GM21360 (cell line): Measurements from ENCODE around the gene GATB.
"Not testable (repeated sequence)": the region's sequence is repeated elsewhere in the genome, so short reads cannot be mapped to it uniquely, and the experiment has no call there.

Source experiments
- ATAC-seq: cut with Tn5 transposase; IDR thresholded peaks from one replicate; pipeline ENCODE4 v1.9.1; 2021; ENCODE audit warnings: mild to moderate bottlenecking, moderate library complexity; ENCODE audit not compliant: unreplicated experiment

The GATB gene

GRCh38 chr4:151736852-151737251 lies 24.0 kb downstream of the GATB start:
- ATAC-seq: not testable (repeated sequence)

DNA sequence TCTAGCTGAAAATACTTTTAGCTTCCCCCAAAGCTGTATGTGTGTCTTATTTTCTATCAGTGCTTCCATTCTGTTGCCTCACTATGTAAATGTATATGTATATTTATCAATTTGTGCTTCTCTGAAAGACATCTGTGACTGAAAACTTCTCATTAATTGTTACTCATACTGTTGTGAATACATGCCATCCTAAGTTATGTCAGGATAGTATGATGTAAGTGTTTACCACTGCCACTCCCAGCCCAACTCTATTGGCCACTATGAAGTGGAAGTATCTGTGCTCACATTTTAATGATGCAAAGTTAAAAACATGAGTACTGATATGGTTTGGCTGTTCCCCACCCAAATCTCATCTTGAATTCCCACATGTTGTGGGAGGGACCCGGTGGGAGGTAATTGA lies 24.4 kb downstream of the GATB start:
- no peak for ATAC-seq

DNA sequence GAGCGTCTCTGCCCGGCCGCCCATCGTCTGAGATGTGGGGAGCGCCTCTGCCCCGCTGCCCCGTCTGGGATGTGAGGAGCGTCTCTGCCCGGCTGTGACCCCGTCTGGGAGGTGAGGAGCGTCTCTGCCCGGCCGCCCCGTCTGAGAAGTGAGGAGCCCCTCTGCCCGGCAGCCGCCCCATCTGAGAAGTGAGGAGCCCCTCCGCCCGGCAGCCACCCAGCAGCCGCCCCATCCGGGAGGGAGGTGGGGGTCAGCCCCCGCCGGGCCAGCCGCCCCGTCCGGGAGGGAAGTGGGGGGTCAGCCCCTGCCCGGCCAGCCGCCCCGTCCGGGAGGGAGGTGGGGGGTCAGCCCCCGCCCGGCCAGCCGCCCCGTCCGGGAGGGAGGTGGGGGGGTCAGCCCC lies 29.1 kb downstream of the GATB start:
- not testable (repeated sequence) for ATAC-seq

GRCh38 chr4:151729731-151730559 lies 30.9 kb downstream of the GATB start:
- ATAC-seq: no peak

DNA sequence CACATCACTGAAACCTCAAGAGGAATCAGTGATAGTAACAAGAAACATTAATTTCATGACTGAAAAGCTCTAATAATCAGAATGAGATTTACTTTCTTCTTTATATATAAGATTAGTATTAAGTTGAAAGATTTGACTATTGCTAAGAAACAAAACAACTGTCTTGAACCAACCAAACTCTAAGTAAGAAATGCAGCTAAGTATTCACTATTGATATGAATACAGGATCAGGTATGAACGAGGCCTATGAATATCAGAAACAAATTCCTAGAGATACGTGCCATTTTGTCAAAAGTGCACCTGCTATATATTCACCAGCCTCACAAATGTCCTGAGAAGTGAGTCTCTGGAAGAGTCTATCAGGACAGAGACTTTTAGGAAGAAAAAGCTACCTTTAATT lies 32.1 kb downstream of the GATB start:
- ATAC-seq: no peak

DNA sequence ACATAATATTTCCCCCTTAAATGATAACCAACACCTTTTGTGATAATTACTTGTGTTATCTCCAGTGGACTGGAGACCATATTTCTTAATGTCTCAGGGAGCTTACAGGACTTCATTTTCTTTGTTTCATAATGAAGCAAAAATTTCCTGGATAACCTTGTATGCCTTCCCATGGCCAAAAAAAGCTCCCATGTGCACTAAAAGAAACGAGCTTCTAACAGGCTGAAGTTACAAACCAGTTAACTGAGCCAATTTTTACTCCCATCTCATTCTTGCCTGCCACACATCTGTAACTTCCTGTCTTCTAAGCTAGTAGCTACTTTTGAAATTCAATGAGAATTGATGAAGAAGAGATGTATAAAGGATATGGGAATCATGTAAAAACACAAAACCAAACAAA lies 32.8 kb downstream of the GATB start:
- ATAC-seq: no peak

- ATAC-seq: no peak
These were observed 33.4 kb downstream of the GATB start for GRCh38 chr4:151727365-151727764.

DNA sequence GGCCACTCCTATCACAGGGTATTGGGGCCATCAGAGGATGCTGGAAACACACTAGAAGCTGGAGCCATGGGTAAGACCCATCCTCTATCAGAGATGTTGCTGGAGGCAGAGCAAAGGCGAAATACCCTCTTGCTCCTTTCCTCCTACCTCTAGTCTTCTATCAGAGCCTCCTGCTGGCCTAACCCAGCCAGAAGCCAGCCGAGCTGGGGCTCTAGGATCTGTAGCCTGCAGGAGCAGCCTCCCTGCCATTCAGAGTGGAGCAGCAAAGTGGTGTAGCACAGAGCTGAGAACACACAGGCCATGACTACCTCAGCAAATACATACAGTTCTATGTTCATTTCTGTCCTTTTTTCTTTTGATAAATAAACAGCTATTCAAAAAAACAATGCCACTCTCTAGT lies 35.7 kb downstream of the GATB start:
- ATAC-seq: no peak

- no peak for ATAC-seq
These were observed 38.9 kb downstream of the GATB start for GRCh38 chr4:151721916-151722315.

GRCh38 chr4:151721466-151721865 lies 39.3 kb downstream of the GATB start:
- no peak for ATAC-seq

DNA sequence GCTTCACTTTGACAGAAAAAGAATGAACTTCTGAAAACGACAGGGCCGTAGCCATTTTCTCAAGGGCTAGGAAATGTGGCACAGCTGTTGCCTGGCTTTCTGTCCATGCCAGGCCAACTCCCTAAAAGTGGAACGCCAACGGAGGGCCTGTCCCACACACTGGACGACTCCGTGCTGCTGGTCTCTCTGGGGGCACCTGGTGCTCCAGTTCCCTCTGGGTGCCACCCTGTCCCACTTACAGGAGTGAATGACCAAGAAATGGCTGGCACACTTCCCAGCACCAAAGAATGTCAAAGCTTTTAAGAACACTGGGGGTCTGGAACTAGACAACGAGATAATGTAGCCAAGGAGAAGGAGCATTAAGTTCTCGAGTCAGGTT lies 40.9 kb downstream of the GATB start:
- ATAC-seq: no peak

DNA sequence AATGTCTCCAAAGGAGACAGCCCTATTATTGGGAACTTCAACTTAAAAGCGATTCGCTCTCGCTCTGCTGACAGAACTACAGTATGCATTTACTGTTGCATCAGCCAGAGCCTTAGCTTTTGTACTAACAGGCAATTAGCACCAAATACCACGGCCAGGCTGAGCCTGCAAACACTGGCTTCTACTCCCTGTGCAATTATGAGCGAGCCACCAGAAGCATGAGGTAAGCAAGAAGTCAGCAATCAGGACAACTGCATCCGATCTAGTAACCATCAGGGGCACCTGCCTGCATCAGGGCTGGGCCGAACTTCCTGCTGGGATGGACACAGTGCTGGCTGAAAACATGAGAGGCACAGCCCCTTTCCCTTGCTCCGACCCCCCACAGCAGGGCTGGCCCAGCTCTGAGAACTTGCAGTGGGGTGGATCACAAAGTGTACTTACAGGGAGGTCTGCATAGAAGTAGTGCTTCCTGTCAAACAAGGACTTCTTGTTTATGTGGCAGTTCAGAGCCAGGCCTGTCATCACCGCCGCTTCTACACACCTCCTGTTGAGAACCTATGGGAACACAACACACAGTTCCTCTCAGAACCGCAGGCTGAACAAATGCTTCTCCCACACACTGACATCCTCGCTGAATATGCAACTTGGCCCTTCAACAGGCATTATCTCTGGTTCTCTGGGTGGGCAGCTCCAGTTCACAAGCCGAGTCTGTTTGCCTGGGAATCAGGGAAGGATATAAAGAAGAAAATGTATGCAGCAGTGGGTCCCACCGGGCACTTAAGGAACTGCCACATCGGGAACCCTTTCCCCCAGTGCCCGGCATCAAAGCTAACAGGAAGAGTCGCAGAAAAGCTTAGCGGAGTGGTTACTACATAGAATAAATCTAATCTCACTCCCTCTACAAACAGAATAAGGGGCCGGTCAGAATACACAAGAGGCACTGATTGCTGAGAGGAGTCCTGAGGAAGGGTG lies 41.5 kb downstream of the GATB start:
- no peak for ATAC-seq

- ATAC-seq: no peak
These were observed 42.7 kb downstream of the GATB start for GRCh38 chr4:151717909-151718628.

DNA sequence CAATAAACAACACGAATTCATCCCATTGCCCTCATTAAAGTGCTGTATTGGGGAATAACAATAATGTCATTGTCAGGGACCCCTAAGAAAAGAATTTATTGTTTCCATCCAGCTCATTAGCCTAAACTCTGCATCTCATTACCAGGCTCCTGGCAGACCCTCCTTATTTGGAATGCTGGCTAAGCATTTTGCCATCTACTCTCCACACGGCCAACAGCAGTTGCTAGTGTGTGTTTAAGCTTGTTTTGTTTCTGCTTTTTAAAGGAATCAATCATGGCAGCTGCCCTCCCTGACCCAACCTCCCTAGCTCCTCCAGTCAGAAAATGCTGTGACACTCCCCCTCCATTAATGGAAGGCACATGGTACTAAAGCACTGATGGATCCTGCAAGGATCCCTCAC lies 43.5 kb downstream of the GATB start:
- no peak for ATAC-seq

GRCh38 chr4:151716324-151716723 lies 44.5 kb downstream of the GATB start:
- ATAC-seq: no peak

DNA sequence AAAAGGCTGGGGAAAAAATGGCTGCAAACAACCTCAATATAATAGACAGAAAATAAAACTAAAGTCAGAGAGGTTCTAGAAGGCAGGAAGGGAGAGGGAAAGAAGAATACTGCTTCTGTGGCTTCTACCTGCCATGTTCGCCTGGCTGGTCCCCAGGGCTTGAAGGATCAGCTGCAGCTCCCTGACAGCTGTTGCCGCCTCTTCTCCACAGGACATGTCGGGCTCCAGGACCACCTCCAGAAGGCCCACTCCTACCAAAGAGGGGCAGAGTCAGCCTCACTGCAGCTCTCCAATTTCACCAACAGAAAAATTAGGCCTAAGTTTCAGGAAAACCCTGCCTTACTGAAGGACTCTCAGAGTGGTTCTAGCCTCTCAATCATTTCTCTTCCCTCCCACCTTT lies 44.9 kb downstream of the GATB start:
- no peak for ATAC-seq

GRCh38 chr4:151712777-151713176 lies 48.0 kb downstream of the GATB start:
- no peak for ATAC-seq

- no peak for ATAC-seq
These were observed 49.2 kb downstream of the GATB start for GRCh38 chr4:151711646-151712045.

DNA sequence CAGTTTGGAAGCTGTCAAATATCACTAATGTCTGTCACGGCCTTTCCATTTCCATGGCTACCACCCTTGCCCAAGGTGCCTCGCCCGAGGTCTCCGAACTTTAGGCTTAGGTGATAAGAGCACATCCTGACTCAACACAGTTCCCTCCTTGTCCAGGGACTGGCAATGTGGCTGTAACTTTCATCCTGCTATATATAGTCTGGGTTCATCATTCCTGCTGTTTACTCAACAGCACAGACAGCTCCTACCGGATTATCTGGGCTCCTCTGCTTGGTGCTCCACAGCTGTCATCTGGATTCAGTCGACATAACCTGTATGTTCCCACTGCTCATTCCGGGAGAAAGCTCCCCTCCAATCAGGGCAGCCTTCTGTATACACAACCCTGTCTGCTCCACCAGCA lies 51.2 kb downstream of the GATB start:
- no peak for ATAC-seq

DNA sequence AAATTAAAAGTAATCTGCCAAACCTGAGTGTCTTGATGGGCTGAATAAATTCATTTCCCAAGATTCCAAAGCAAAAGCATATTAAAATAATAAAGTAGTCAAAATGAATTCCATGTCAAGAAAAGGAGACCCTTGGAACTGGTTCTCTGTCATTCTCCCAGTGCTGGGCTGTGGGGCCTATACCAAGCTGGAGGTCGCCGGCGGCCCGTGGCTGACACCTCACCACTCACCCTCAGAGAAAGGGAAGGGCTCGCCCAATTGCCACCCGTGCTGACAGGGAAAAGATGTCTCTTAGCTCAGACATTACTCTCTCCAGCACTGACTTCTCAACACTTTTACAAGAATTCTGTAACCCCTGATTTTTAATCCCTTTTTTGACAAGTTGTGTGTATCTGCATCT lies 51.7 kb downstream of the GATB start:
- no peak for ATAC-seq

DNA sequence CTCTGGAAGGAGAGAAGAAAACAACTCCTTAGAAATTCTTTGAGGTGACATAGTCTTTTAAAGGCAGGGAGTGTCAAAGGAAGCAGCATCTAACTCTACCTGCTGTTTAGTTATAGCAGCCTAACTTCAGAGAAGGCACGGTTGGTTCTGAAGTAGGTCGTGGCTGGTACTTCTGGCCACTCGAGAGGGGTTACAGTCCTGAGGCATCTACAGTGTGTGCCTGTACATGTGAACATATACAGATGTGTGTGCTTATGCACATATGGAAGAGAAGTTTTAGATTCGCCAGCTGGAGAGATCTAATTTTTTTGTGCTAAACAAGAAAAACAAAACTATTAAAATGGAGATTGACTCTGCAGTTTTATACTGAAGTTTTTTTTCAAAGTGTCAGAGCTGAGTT lies 52.7 kb downstream of the GATB start:
- ATAC-seq: no peak
